ENCODE data around the gene TBL1X.
"Not testable (repeated sequence)": the region's sequence is repeated elsewhere in the genome, so short reads cannot be mapped to it uniquely, and the experiment has no call there.

The TBL1X gene

DNA sequence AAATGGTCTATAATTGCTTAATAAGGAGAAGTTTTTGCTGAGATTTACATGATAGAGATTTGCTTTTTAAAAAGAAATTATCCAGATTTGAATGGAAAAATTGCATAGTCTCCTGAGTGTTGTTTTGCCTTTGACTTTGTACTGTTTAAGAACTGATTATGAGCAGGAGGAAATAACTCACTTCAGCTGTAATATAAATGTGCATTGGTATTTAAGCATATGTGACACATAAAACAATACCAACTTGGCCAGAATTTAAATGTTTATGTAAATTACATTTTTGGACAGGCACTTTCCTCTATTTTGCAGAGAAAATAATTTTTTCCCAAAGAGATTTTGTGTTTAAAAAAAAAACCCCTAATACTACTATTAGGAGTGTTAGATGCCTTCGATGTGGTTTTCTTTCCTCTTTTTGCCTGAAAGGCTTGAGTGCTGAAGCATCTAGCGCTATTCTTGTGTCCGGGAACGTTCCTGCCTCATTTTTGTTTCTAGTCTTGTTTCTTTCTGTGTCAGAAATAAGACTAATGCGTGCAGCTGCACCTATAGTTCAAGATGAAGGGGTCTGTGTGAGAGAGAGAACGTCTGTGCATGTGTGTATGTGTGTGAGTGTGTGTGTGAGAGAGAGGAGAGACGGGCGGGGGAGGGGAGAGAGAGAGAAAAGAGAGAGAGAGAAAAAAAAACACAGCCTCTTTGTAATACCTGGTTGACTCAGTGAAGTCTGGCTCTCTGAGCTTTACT, 60.8 kb downstream of the TBL1X start:
- Histone ChIP-seq H3K36me3 (ENCODE audit: insufficient read depth, low read depth, low read length) (no peaks in the 10 kb centered on the region), H3K4me1 (ENCODE audit: insufficient read depth, low read length) (peaks cover 34% of the 10 kb centered on the region), H3K4me3 (ENCODE audit: low read length) (no peak overlapping the region), H3K27me3 (ENCODE audit: insufficient read depth, low read length) (no peaks in the 10 kb centered on the region), H3K9ac (ENCODE audit: low read depth, low read length) (no peak overlapping the region), H3K27ac (ENCODE audit: low read length) (no peak overlapping the region), H3K9me3 (ENCODE audit: insufficient read depth, low read depth, low read length) (no peaks in the 10 kb centered on the region)

- H3K27ac ChIP-seq (ENCODE audit: low read length): no peak overlapping the region
- peaks cover 34% of the 10 kb centered on the region for H3K4me1 ChIP-seq (ENCODE audit: insufficient read depth, low read length)
- H3K4me3 ChIP-seq (ENCODE audit: low read length): no peak overlapping the region
- no peaks in the 10 kb centered on the region for H3K36me3 ChIP-seq (ENCODE audit: insufficient read depth, low read depth, low read length)
- H3K9me3 ChIP-seq (ENCODE audit: insufficient read depth, low read depth, low read length): no peaks in the 10 kb centered on the region
- H3K27me3 ChIP-seq (ENCODE audit: insufficient read depth, low read length): no peaks in the 10 kb centered on the region
- no peak overlapping the region for H3K9ac ChIP-seq (ENCODE audit: low read depth, low read length)
Observed at GRCh38 chrX:9526965-9527364, 62.1 kb downstream of the TBL1X start.

- Histone ChIP-seq H3K9me3 (ENCODE audit: insufficient read depth, low read depth, low read length) (no peaks in the 10 kb centered on the region), H3K27me3 (ENCODE audit: insufficient read depth, low read length) (no peaks in the 10 kb centered on the region), H3K9ac (ENCODE audit: low read depth, low read length) (no peak overlapping the region), H3K4me3 (ENCODE audit: low read length) (no peak overlapping the region), H3K4me1 (ENCODE audit: insufficient read depth, low read length) (peaks cover 43% of the 10 kb centered on the region), H3K36me3 (ENCODE audit: insufficient read depth, low read depth, low read length) (no peaks in the 10 kb centered on the region), H3K27ac (ENCODE audit: low read length) (no peak overlapping the region)
Observed at GRCh38 chrX:9528498-9528897, 63.6 kb downstream of the TBL1X start.

GRCh38 chrX:9529223-9529622, 64.4 kb downstream of the TBL1X start:
- H3K9ac ChIP-seq (ENCODE audit: low read depth, low read length): no peak overlapping the region
- no peaks in the 10 kb centered on the region for H3K9me3 ChIP-seq (ENCODE audit: insufficient read depth, low read depth, low read length)
- peaks cover 45% of the 10 kb centered on the region for H3K4me1 ChIP-seq (ENCODE audit: insufficient read depth, low read length)
- no peaks in the 10 kb centered on the region for H3K27me3 ChIP-seq (ENCODE audit: insufficient read depth, low read length)
- no peaks in the 10 kb centered on the region for H3K36me3 ChIP-seq (ENCODE audit: insufficient read depth, low read depth, low read length)
- H3K27ac ChIP-seq (ENCODE audit: low read length): no peak overlapping the region
- no peak overlapping the region for H3K4me3 ChIP-seq (ENCODE audit: low read length)

- peak overlapping the region; percentile 48; the same call in 1 of the 2 replicates for H3K9ac ChIP-seq (ENCODE audit: low read depth, low read length)
- peaks cover 43% of the 10 kb centered on the region for H3K4me1 ChIP-seq (ENCODE audit: insufficient read depth, low read length)
- no peaks in the 10 kb centered on the region for H3K27me3 ChIP-seq (ENCODE audit: insufficient read depth, low read length)
- no peak overlapping the region for H3K27ac ChIP-seq (ENCODE audit: low read length)
- peak overlapping the region; percentile 36; the same call in 1 of the 2 replicates for H3K4me3 ChIP-seq (ENCODE audit: low read length)
- no peaks in the 10 kb centered on the region for H3K36me3 ChIP-seq (ENCODE audit: insufficient read depth, low read depth, low read length)
- H3K9me3 ChIP-seq (ENCODE audit: insufficient read depth, low read depth, low read length): no peaks in the 10 kb centered on the region
Observed at GRCh38 chrX:9530848-9531274, 66.0 kb downstream of the TBL1X start.

GRCh38 chrX:9532349-9532748, 67.5 kb downstream of the TBL1X start:
- Histone ChIP-seq H3K27ac (ENCODE audit: low read length) (no peak overlapping the region), H3K4me3 (ENCODE audit: low read length) (no peak overlapping the region), H3K27me3 (ENCODE audit: insufficient read depth, low read length) (no peaks in the 10 kb centered on the region), H3K36me3 (ENCODE audit: insufficient read depth, low read depth, low read length) (0 out of 2 replicates have a peak, but pooled peaks cover 3% of the 10 kb centered on the region), H3K9ac (ENCODE audit: low read depth, low read length) (no peak overlapping the region), H3K4me1 (ENCODE audit: insufficient read depth, low read length) (peaks cover 35% of the 10 kb centered on the region), H3K9me3 (ENCODE audit: insufficient read depth, low read depth, low read length) (no peaks in the 10 kb centered on the region)

GRCh38 chrX:9533611-9534010, 68.8 kb downstream of the TBL1X start:
- H3K27me3 ChIP-seq (ENCODE audit: insufficient read depth, low read length): no peaks in the 10 kb centered on the region
- H3K4me3 ChIP-seq (ENCODE audit: low read length): no peak overlapping the region
- H3K9ac ChIP-seq (ENCODE audit: low read depth, low read length): no peak overlapping the region
- H3K36me3 ChIP-seq (ENCODE audit: insufficient read depth, low read depth, low read length): 0 out of 2 replicates have a peak, but pooled peaks cover 3% of the 10 kb centered on the region
- H3K4me1 ChIP-seq (ENCODE audit: insufficient read depth, low read length): peaks cover 33% of the 10 kb centered on the region
- H3K9me3 ChIP-seq (ENCODE audit: insufficient read depth, low read depth, low read length): no peaks in the 10 kb centered on the region
- no peak overlapping the region for H3K27ac ChIP-seq (ENCODE audit: low read length)

GRCh38 chrX:9534686-9535085, 69.8 kb downstream of the TBL1X start:
- Histone ChIP-seq H3K4me3 (ENCODE audit: low read length) (no peak overlapping the region), H3K9ac (ENCODE audit: low read depth, low read length) (no peak overlapping the region), H3K27ac (ENCODE audit: low read length) (no peak overlapping the region), H3K36me3 (ENCODE audit: insufficient read depth, low read depth, low read length) (0 out of 2 replicates have a peak, but pooled peaks cover 3% of the 10 kb centered on the region), H3K4me1 (ENCODE audit: insufficient read depth, low read length) (peaks cover 25% of the 10 kb centered on the region; the same call in 1 of the 2 replicates), H3K27me3 (ENCODE audit: insufficient read depth, low read length) (no peaks in the 10 kb centered on the region), H3K9me3 (ENCODE audit: insufficient read depth, low read depth, low read length) (no peaks in the 10 kb centered on the region)

GRCh38 chrX:9535101-9535500, 70.2 kb downstream of the TBL1X start:
- no peak overlapping the region for H3K4me3 ChIP-seq (ENCODE audit: low read length)
- H3K36me3 ChIP-seq (ENCODE audit: insufficient read depth, low read depth, low read length): 0 out of 2 replicates have a peak, but pooled peaks cover 3% of the 10 kb centered on the region
- H3K9me3 ChIP-seq (ENCODE audit: insufficient read depth, low read depth, low read length): no peaks in the 10 kb centered on the region
- H3K27ac ChIP-seq (ENCODE audit: low read length): no peak overlapping the region
- no peaks in the 10 kb centered on the region for H3K27me3 ChIP-seq (ENCODE audit: insufficient read depth, low read length)
- H3K9ac ChIP-seq (ENCODE audit: low read depth, low read length): no peak overlapping the region
- H3K4me1 ChIP-seq (ENCODE audit: insufficient read depth, low read length): peaks cover 22% of the 10 kb centered on the region; the same call in 1 of the 2 replicates

DNA sequence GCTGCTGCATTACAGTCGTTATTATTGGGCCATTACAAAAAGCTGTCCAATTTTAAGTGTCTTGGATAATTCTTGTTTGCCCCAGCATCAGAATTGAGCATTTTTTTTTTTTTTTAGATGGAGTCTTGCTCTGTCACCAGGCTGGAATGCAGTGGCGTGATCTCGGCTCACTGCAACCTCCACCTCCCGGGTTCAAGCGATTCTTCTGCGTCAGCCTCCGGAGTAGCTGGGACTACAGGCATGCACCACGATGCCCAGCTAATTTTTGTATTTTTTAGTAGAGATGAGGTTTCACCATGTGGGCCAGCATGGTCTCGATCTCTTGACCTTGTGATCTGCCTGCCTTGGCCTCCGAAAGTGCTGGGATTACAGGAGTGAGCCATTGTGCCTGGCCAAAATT, 71.3 kb downstream of the TBL1X start:
- not testable (repeated sequence) for H3K36me3 ChIP-seq (ENCODE audit: insufficient read depth, low read depth, low read length); H3K9ac ChIP-seq (ENCODE audit: low read depth, low read length); H3K4me3 ChIP-seq (ENCODE audit: low read length); H3K27me3 ChIP-seq (ENCODE audit: insufficient read depth, low read length); H3K9me3 ChIP-seq (ENCODE audit: insufficient read depth, low read depth, low read length); H3K27ac ChIP-seq (ENCODE audit: low read length)
- H3K4me1 ChIP-seq (ENCODE audit: insufficient read depth, low read length): peaks cover 16% of the 10 kb centered on the region; the same call in 1 of the 2 replicates

DNA sequence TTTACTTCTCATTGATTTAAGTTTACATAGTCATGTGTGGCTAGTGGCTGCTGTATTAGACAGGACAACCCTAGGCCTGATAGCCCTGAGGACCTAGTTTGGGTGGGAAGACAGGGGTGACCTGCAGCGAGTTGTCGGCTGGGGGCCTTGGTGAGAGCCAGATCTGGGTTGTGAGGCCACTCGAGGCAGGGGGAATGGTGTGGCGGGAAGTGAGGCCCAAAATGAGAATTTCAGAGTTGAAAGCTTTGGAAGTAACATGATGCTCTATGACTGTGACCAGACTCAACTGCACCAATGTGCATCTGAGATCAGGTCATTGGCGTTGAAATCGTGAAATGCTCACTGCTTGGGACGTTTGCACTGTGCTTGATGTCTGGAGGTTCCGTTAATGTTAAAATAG, 72.9 kb downstream of the TBL1X start:
- Histone ChIP-seq H3K27ac (ENCODE audit: low read length) (no peak overlapping the region), H3K9ac (ENCODE audit: low read depth, low read length) (no peak overlapping the region), H3K4me3 (ENCODE audit: low read length) (no peak overlapping the region), H3K4me1 (ENCODE audit: insufficient read depth, low read length) (peaks cover 11% of the 10 kb centered on the region; the same call in 1 of the 2 replicates), H3K36me3 (ENCODE audit: insufficient read depth, low read depth, low read length) (0 out of 2 replicates have a peak, but pooled peaks cover 3% of the 10 kb centered on the region), H3K9me3 (ENCODE audit: insufficient read depth, low read depth, low read length) (no peaks in the 10 kb centered on the region), H3K27me3 (ENCODE audit: insufficient read depth, low read length) (no peaks in the 10 kb centered on the region)

- Histone ChIP-seq H3K36me3 (ENCODE audit: insufficient read depth, low read depth, low read length) (0 out of 2 replicates have a peak, but pooled peaks cover 3% of the 10 kb centered on the region), H3K4me1 (ENCODE audit: insufficient read depth, low read length) (peaks cover 6% of the 10 kb centered on the region; the same call in 1 of the 2 replicates), H3K9ac (ENCODE audit: low read depth, low read length) (no peak overlapping the region), H3K27ac (ENCODE audit: low read length) (no peak overlapping the region), H3K27me3 (ENCODE audit: insufficient read depth, low read length) (no peaks in the 10 kb centered on the region), H3K4me3 (ENCODE audit: low read length) (no peak overlapping the region), H3K9me3 (ENCODE audit: insufficient read depth, low read depth, low read length) (no peaks in the 10 kb centered on the region)
Observed at GRCh38 chrX:9538544-9539045, 73.7 kb downstream of the TBL1X start.
